ENCODE measurements around the gene FBXW7.
A peak's percentile ranks its signal among the peaks of the same experiment; 100 is the strongest.

The FBXW7 gene

GRCh38 chr4:152390216-152390615 lies 145.7 kb downstream of the FBXW7 start:
- H3K4me3 ChIP-seq (ENCODE audit: low read depth, low read length): no peak overlapping the region
- POLR2A ChIA-PET: no interaction called here
- CTCF ChIA-PET: interaction anchor here (1.2 to 1.8 kb wide), 3 partner anchors 12 to 18 kb away, joined by 3 to 6 read pairs (median 6); no protein-coding TSS in a partner anchor
- DNase-seq (ENCODE audit: low read depth, low spot score): no peak
- no peak for TF ChIP-seq CTCF (IDR thresholded peaks at IDR 0.05; ENCODE audit: insufficient read depth, low read length, missing control alignments)

DNA sequence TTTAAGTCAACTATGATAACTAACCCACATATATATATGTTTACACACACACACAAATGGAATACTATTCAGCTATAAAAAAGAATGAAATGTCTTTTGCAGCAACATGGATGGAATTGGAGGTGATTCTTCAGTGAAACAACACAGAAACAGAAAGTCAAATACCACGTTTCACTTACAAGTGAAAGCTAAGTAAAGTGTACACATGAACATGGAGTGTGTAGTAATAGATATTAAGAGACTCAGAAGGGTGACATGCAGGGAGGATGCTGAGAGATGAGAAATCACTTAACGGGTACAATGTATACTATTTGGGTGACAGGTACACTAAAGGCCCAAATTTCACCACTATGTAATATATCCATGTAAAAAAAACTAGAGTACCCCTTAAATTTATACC lies 146.5 kb downstream of the FBXW7 start:
- CTCF ChIA-PET: interaction anchor here (1.2 to 1.8 kb wide), 3 partner anchors 12 to 19 kb away, joined by 3 to 6 read pairs (median 6); no protein-coding TSS in a partner anchor

GRCh38 chr4:152385551-152385950 lies 150.3 kb downstream of the FBXW7 start:
- no peak for DNase-seq (ENCODE audit: low read depth, low spot score)
- POLR2A ChIA-PET: no interaction called here
- CTCF ChIA-PET: interaction anchor here (0.7 to 3.5 kb wide), 6 partner anchors 11 to 30 kb away, joined by 3 to 18 read pairs (median 4); no protein-coding TSS in a partner anchor
- no peak overlapping the region for H3K4me3 ChIP-seq (ENCODE audit: low read depth, low read length)
- peak; percentile 34 for TF ChIP-seq CTCF (IDR thresholded peaks at IDR 0.05; ENCODE audit: insufficient read depth, low read length, missing control alignments)

More for the DNA sequence above, 146.5 kb downstream of the FBXW7 start:
- DNase-seq (ENCODE audit: low read depth, low spot score): no peak
- TF ChIP-seq CTCF (IDR thresholded peaks at IDR 0.05; ENCODE audit: insufficient read depth, low read length, missing control alignments): no peak
- no peak overlapping the region for H3K4me3 ChIP-seq (ENCODE audit: low read depth, low read length)
- POLR2A ChIA-PET: no interaction called here

DNA sequence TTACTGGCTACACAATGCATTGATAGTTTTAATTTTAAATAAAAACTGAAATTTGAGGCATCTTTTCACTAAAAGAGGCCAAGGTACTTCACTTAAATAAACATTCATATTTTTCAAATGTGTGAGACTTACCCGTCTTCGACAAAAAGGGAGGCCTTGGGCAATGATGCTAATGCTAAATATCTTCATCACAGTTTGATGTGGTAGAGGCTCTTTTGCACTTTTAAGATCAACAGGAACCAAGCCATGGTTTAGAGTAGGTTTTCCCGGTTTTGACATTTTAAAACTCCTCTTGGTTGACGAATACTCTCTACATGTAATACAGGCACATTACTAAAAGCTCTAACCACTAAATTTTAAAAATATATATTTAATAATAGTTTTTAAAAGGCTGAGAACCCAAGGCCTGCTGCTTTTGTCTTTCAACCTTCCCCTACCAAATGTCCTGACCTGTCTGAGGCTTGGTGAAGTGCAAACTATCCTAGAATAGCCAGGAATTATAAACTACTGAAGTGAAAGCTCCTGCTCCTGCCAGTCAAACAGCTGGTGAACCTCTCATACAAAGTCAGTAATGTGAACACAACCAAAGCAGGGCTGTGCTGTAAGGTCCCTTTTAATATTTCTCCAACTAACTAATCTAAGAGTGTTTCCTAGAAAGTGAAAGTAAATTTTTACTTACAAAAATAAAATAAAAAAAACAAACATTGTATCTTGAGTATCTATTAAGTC lies 153.7 kb downstream of the FBXW7 start:
- DNase-seq (ENCODE audit: low read depth, low spot score): no peak
- CTCF ChIA-PET: no interaction called here
- no peak overlapping the region for H3K4me3 ChIP-seq (ENCODE audit: low read depth, low read length)
- no peak for TF ChIP-seq CTCF (IDR thresholded peaks at IDR 0.05; ENCODE audit: insufficient read depth, low read length, missing control alignments)
- POLR2A ChIA-PET: no interaction called here

DNA sequence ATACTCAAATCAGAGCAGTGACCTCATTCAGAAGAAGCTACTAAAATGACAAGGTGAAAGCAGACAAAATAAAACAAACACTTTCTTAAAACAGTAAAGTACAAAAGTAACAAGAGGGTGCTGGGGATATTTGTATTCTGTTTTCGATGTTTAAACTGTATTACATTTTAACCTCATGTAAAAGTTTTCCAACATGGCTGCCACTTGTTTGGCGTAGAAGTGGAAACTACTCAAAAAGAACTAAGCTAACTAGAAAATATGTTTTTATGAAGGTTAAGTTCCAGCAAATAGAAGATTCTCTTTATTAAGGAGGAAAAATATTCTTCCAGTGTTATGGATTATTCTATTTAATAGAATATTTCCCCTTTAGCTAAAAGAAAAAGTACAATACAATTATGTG lies 155.0 kb downstream of the FBXW7 start:
- DNase-seq (ENCODE audit: low read depth, low spot score): no peak
- no peak for TF ChIP-seq CTCF (IDR thresholded peaks at IDR 0.05; ENCODE audit: insufficient read depth, low read length, missing control alignments)
- ChIA-PET POLR2A (no interaction called here), CTCF (interaction anchor here (1.2 kb wide), 1 partner anchor 27 kb away, joined by 4 read pairs; no protein-coding TSS in a partner anchor)
- no peak overlapping the region for H3K4me3 ChIP-seq (ENCODE audit: low read depth, low read length)

DNA sequence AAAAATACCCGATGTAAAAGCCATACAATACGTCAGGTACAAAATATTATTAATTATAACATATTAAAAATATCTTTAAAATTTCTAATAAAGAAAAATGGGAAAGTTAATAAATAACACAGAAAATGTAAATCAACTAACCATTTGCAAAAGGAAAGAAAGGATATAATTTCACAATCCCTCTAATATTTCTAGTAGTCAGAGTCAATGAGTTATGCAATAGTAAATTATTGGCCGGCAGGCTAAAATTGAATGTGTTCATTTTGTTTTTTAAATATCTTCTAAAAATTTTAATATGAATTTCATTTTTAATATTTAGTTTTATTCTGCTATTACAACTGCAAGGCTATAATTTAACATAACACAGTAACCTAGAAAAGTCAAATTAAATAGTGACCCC lies 155.7 kb downstream of the FBXW7 start:
- ChIA-PET CTCF (interaction anchor here (1.2 to 1.5 kb wide), 2 partner anchors 10 to 28 kb away, joined by 4 read pairs; no protein-coding TSS in a partner anchor), POLR2A (no interaction called here)
- H3K4me3 ChIP-seq (ENCODE audit: low read depth, low read length): no peak overlapping the region
- no peak for DNase-seq (ENCODE audit: low read depth, low spot score)
- no peak for TF ChIP-seq CTCF (IDR thresholded peaks at IDR 0.05; ENCODE audit: insufficient read depth, low read length, missing control alignments)

Data from AG04449 (cell line).